ENCODE measurements around the gene PCCA.

The PCCA gene

DNA sequence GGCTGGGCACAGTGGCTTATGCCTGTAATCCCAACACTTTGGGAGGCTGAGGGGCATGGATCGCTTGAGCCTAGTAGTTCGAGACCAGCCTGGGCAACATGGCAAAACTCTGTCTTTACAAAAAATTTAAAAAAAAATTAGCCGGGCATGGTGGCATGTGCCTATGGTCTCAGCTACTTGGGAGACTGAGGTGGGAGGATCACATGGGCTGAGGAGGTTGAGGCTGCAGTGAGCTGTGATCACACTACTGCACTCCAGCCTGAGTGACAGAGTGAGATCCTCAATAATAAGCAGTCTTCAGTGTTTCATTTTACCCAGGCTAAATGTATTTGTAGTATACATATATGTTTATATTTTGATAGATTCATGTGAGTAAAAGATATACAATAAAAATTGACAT lies 414.7 kb downstream of the PCCA start:
- DNase-seq (ENCODE audit: low read depth in 2 of 3, low spot score in 2 of 3) = no peak

- DNase-seq (ENCODE audit: low read depth in 2 of 3, low spot score in 2 of 3) = peak in 2 of 3 experiments; percentile 9
These were observed 417.3 kb downstream of the PCCA start for GRCh38 chr13:100506154-100506553.

DNA sequence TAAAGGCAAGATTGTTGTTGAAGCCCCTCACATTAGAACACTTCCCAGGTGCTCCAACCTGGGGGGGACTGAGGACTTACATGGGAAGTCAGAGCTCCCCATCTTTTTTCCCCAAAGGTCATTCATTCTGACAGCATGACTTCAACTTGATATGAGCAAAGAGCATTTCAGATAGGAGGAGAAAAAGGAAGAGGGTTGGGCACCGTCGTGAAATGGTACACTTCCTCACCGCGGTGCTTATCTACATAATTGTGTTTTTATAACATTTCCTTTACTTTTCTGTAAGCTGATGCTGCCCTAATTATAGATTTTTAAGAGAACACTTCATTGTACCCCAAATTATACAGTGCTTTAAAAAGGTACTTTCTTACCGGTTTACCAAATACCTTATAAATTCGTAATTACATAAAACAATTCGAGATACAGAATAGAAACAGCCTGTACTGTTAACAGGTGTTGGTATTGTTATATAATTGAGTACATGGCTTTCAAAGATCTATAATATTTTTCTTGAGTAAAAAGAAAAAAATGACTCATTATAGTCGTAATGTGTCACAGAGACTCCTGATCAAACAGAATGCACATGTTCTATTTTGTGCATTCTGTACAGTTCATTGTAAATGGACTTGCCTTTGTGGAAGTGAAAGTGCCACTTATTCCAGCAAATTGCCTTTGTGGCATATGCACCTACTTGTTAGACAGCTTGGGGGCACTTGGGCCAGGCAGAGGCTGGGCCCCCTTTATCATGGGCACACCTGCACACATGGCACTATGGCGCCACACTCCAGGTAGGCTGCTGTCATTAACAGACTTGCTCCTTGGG lies 417.9 kb downstream of the PCCA start:
- no peak for DNase-seq (ENCODE audit: low read depth in 2 of 3, low spot score in 2 of 3)

DNA sequence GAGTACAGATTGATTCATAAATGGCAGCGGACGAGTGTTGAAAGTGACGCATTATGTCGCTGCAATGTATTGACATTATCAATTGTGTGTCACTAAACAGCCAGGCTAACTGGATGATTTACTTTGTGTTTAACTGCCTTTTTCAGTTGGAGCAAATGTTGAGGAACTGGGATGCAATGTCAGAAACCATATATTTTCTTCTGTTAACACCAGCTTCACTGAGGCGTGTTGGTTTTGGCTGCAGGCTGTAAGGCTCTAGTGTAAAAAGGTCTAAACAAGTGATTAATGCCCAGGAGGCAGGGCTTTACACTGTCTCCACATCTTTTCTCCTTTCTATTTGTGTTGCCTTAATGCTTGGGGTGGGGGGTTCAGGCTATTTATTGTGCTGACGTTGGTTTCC lies 419.6 kb downstream of the PCCA start:
- no peak for DNase-seq (ENCODE audit: low read depth in 2 of 3, low spot score in 2 of 3)

GRCh38 chr13:100508996-100509395 lies 420.1 kb downstream of the PCCA start:
- no peak for DNase-seq (ENCODE audit: low read depth in 2 of 3, low spot score in 2 of 3)

DNA sequence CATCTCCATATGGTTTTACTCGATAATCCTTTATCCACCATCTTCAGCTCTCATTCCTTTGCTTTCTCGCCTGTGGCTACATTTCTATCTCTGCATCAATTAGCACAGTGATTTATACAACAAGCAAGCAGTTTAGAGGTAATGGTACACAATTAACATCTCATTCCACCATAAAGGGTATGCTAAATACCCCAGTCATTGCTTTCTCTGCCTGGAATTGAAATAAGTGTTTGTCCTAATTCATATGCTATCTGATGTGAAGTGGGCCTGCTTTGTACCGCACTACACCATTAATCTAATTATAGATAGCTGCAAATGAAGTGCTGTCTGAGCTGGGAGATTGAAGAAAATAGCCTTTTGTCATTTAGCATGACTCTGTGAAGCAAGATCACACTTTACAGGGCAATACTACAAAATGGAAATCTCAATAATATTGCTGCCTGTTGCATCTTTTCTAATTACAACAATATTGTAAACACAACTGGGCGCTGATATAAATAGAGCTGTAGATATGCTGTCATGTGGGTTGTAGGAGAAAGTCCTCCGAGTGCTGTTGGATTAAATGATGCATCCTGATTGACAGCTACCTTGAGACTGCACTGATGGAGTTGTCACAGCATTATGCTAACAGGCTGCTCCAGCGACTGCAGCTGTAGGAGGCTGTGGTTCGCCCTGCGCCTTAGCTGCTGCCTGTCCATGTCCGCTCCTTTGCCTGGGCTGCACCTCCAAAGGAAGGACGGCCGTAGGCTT lies 421.5 kb downstream of the PCCA start:
- DNase-seq (ENCODE audit: low read depth in 2 of 3, low spot score in 2 of 3) = no peak

DNA sequence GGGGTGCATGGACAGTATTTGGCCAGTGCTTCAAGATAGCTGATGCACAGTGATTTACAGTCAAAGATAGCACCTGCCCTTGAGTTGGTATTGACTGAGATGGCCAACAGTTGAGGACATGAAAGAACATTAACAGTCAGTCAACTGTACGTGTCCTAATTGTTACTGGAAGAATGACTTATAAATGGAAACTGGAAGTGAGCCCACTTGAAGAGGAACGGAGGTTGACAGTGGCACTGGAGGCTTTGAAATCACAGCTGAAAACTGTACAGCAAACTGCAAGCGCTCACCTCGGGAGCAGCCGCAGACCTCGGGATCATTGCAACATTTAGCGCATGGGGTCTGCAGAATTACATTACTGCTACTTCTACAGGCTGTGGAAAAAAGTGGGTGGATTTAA lies 422.6 kb downstream of the PCCA start:
- DNase-seq (ENCODE audit: low read depth in 2 of 3, low spot score in 2 of 3) = no peak

- DNase-seq (ENCODE audit: low read depth in 2 of 3, low spot score in 2 of 3) = no peak
These were observed 423.5 kb downstream of the PCCA start for GRCh38 chr13:100512422-100512821.

- DNase-seq (ENCODE audit: low read depth in 2 of 3, low spot score in 2 of 3) = no peak
These were observed 424.3 kb downstream of the PCCA start for GRCh38 chr13:100513171-100513570.

DNA sequence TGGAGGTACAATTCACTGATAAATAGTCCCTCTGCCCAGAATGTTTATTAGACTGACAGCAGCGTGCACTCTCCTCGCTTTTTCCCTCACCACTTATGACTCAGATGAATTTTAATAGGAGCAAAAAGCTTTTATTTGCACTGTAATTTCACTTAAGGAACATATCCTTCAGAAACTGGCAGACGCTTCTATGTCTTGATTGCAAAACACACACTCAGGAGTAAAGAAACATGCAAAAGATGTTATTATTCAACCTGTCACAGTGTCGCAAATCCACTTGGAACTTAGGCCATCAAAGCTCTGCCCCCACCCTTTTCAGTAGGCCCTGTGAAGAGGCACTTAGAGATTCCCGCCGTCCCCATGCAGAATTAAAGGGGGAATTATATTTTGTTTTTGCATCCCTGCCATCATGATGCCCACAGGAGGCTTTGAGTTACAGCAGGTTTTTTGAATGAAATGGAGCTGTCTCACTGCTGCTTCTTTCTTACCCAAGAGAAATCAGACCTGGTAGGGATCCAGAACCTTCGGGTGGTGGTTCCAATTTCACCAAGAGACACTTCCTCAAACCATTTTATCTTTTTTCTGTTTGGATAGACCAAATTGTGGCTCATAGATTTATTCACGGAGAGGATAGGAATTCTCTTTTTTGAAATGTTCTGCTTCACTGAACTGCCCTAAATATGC lies 425.2 kb downstream of the PCCA start:
- no peak for DNase-seq (ENCODE audit: low read depth in 2 of 3, low spot score in 2 of 3)

GRCh38 chr13:100514788-100515409 lies 426.0 kb downstream of the PCCA start:
- DNase-seq (ENCODE audit: low read depth in 2 of 3, low spot score in 2 of 3) = peak; percentile 22 to 44 (median 32)

DNA sequence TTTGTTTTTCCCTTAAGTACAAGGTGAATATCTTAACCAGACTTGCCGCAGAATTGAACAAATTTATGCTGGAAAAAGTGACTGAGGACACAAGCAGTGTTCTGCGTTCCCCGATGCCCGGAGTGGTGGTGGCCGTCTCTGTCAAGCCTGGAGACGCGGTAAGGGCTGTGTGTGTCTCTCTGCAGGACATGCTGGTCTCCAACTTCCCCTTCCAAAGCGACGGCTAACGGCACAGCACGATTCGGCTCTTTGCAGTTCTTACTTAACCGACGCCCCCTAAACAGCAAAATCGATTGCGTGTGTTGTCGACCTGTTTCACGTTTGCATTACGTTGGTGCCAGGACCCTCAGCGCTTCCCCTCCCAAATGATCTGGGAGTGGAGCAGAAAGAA lies 426.5 kb downstream of the PCCA start:
- no peak for DNase-seq (ENCODE audit: low read depth in 2 of 3, low spot score in 2 of 3)

- no peak for DNase-seq (ENCODE audit: low read depth in 2 of 3, low spot score in 2 of 3)
These were observed 428.2 kb downstream of the PCCA start for GRCh38 chr13:100517135-100517534.

- DNase-seq (ENCODE audit: low read depth in 2 of 3, low spot score in 2 of 3) = no peak
These were observed 428.8 kb downstream of the PCCA start for GRCh38 chr13:100517728-100518127.

DNA sequence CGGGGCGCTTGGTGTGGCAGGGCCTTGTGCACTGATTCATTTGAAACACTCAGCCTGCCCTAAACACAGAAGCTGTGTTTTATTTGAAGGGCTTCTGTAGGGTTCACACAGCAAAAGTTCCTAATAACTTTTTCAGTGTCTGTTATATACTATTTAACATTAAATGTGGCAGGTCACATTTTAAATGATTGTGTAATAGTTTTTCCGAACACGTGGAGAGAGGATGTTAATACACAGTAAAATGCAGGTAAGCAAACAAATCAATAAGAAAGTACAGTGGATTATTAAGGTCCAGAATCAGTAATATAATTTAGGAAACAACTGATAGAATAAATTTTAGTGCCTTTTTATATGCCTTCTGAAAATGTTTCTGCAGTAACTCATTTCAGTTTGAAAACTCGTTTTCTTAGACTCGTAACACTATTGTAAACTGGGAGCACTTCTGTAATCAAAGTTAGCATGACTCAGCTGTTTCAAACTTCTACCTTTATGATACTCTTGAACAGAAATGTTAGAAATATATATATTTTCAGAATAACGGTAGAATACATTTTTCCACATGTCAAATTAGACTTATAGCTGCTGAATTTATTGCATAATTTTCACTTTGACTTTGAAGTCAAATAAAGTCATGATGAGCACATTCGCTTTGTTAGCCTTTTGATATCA lies 429.6 kb downstream of the PCCA start:
- no peak for DNase-seq (ENCODE audit: low read depth in 2 of 3, low spot score in 2 of 3)

DNA sequence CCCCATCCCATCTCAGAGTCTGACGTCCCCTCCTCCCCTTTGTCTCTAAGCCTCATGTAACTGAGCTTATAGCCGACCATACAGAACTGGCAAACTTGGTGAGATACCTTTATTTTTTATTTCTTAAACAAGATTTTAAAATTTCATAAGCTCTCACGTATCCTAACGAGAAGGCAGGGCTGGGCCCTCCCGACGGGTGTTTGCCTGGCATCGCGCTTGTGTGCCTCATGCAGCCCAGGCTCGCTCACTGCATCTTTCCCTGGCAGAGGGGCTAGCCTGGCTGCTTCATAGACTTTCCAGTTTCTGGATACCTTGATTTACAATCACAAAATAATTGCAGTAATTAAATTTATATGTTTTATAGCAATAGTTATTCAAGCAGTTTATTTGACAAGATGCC lies 430.7 kb downstream of the PCCA start:
- DNase-seq (ENCODE audit: low read depth in 2 of 3, low spot score in 2 of 3) = no peak

DNA sequence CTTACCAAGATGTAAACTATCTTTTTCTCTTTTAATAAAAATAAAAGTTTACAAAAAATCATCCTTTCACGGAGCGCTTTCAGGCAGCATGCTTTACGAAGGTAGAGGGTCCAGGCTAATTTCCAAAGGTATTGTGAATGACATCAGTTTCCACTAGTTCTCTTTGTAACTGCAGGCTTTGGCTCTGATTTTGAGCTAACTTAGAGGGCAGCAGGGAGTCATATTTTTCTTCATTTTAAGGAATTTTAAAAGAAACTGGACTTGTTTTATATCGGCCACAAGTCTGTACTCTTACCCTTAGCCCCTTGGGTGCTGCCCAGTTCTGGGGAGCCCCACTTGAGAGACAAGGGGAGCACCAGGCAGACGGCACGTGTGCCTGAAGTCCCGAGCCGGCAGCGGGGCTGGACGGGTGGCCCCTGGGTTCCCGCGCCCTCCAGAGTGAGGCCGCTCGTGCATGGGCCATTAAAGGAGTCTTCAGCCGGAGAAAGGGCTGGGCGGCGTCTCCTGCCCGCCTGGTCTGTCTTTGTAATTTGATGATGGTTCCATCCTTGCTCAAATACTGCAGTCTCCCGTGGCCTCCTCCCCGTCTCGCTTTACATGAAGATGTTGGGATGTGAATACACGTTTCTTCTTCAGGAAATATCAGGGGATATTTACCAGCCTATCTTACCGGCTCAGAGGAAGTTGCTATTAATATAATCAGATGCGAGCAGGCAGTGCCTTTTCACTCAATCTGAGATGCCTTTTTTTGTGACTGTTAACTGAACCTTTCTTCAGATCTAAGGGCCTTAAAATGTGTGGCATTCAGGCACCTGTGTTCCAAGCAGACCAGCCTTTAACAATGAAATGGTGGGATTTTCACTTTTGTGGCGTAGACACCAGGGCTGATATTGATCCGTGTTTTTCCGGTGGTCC lies 432.3 kb downstream of the PCCA start:
- DNase-seq (ENCODE audit: low read depth in 2 of 3, low spot score in 2 of 3) = no peak

- no peak for DNase-seq (ENCODE audit: low read depth in 2 of 3, low spot score in 2 of 3)
These were observed 433.1 kb downstream of the PCCA start for GRCh38 chr13:100521851-100522617.

DNA sequence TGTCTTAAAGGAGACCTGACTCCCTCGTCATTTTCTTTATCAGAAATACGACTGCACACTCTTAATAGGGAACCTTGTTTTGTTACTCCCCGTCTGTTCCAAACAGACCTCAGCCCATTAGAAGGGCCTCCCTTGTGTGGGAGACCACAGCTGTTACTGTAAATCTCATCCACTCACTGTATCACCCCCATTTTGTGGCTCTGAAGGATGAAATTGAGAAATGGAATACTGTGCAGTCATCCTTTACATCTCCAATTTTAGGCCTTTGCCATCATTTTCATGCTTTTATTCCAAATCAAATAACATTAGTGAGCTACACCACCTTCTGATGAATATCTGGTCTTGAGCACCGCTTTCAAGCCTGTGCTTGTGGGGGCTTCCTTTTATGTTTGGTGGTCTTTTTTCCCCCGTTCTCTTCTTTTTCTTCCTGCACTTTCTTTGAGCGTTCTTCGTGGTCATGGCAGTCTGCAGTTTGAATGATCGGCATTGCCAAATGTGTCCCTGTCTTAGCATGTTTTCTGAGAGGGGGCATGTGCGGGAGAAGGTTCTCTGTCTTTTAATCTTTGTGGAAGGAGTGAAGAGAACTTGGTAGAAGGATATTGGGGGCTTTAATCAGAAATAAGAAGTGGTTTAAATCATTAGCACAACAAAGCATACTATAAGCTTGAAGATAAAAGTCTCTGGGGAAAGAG lies 433.9 kb downstream of the PCCA start:
- DNase-seq (ENCODE audit: low read depth in 2 of 3, low spot score in 2 of 3) = no peak

Data from activated CD8-positive, alpha-beta memory T cell treated with anti-CD3 and anti-CD28 coated beads for 48 hours (primary cell).